Measurements from ENCODE around the gene RXRA.

Gene RXRA

DNA sequence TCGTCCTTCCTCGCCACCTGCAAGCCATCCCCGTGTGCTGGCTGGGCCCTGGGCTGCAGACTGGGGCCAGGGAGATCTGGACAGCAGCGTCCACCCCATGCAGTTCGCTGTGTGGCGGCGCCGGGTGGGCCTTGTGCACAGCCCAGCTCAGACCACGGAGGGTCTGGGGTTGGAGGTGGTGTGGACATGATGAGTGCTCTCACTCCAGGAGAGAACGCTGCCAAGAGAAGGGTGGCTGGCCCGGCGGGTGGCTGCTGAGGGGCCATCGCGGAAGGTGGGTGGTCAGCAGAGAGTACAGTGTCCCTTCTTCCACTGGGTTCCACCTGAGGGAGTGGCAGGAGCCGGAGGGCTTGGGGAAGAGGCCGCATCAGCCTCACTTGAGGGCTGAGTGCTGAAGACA lies 44.4 kb downstream of the RXRA start:
- DNase-seq = no peak

DNA sequence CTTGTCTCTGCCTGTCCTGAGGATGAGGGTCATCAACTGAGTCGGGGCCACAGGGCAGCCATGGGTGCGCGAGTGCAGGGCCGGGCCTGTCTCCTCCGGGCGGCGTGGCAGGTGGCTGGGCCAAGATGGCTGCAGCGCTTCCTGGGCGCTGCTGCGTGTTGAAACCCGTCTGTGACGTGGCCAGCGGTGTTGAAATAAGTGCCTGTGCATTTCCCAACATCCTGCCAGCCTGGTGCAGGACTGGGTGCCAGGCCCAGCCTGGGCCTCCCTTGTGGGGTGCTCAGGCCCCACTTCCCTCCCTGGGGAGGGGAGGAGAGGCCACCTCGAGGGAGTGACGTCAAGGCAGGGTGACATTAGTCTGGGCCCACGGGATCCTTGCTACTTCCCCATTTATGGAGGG lies 45.5 kb downstream of the RXRA start:
- DNase-seq = peak; percentile 48

DNA sequence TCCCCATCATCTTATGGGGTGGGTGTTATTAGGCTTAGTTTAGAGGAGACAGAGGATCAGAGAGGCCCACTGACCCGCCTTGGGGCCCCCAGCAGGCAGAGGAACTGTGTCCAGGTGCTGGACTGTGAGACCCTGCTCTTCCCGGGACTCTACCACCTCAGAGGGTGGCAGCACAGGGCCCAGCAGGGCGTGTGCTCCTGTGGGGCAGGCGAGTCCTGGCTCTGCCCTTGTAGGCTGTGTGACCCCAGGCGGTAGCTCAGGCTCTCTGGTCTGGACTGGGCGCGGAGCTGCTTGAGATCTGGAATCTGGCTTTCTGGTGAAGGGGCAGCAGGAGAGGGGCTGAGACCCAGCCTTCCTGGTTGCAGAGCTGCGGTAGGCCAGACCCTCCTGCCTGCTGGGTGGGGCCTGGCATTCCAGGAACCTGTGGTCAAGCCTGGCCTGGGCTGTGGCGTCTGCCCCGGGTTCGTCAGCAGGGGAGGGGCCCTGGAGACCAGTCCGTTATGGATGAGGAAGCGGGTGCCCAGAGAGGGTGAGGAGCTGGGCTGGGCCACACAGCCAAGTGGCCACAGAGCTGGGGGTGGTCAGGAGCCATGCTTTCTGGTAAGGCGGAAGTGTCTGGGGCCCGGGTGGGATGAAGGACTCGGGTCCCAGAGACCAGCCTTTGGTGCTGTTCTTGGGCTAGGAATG lies 46.5 kb downstream of the RXRA start:
- peak; percentile 89 for DNase-seq

DNA sequence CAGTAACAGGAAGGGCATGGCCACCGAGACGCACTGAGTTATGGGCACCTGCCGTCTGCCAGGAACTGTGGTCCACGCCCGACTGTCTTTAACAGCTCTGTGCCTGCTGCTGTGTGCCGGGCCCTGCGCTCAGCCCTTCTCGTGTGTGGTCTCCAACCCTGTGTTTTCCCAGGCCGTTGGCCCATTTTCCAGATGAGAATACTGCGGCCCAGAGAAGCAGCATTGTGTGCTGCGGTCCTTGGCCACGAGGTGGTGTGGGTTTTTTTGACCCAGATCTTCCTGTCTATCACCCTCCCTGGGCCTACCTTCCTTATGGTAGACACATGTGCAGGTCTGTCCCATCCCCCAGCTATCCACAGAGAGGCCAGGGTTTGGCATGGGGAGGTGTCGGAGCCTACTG lies 47.0 kb downstream of the RXRA start:
- DNase-seq = no peak

DNA sequence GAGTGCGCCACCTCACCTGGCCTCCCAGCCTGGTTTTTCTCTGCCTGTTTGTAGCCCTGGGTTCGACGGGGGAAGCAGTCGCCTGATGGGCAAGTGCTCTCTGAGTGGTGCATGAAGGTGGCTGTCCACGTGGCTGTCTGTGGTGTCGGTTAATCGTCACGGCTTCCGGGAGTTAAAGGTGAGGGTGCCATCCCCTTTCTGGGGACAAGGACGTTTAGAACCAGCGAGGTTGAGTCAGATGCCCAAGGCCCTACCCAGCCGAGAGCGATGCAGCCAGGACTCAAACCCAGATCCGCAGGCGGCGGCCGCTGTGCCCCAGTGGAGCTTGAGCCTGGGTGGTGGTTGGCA lies 47.7 kb downstream of the RXRA start:
- no peak for DNase-seq

DNA sequence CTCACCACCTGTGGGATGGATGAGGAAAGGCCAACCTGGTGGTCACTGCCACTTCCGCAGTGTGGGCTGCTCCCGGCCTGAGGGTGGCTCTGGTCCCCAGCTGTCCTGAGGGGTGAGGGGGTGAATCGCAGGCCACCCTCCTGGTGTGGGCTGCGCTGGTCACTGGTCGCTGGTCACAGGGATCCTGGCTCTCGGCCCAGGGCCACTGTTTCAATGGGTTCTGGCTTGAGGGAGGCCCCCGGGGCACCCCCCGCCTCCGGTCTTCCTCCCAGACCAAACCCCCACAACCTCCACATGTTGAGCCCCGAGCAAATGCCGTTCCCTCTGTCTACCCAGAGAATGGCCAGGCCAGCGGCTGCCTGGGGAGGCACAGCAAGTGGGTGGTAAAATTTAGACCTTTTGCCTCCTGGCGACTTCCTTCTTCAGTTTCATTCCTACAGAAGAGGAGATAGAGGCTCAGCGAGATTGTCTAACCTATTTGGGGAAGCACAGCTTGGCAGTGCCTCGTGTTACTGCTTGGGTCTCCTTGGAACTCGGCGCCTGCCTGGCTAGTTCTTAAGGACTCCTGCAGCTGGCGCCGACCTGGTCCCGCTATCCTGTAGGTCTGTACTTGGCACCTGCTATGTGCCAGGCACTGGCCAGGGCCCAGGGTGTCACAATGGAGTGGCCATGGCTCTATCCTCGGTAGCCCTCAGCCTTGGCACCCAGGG lies 48.2 kb downstream of the RXRA start:
- no peak for DNase-seq

DNA sequence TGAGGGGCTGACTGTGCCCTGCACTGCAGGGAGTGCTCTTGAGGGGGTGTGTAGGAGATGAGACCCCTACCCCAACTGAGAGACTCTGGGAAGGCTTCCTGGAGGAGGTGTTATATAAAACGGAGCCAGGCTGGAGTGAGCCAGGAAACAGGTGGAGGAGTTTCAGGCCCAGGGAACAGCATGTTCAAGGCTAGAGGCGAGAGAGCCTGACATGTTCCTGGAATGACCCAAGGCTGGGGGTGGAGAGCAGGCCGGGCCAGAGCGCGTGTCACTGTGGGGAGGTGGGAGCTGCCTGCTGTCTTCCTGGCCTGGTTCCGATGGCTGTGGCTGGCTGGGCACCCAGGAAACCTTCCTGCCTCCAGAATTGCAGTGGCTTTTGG lies 48.7 kb downstream of the RXRA start:
- DNase-seq = no peak

DNA sequence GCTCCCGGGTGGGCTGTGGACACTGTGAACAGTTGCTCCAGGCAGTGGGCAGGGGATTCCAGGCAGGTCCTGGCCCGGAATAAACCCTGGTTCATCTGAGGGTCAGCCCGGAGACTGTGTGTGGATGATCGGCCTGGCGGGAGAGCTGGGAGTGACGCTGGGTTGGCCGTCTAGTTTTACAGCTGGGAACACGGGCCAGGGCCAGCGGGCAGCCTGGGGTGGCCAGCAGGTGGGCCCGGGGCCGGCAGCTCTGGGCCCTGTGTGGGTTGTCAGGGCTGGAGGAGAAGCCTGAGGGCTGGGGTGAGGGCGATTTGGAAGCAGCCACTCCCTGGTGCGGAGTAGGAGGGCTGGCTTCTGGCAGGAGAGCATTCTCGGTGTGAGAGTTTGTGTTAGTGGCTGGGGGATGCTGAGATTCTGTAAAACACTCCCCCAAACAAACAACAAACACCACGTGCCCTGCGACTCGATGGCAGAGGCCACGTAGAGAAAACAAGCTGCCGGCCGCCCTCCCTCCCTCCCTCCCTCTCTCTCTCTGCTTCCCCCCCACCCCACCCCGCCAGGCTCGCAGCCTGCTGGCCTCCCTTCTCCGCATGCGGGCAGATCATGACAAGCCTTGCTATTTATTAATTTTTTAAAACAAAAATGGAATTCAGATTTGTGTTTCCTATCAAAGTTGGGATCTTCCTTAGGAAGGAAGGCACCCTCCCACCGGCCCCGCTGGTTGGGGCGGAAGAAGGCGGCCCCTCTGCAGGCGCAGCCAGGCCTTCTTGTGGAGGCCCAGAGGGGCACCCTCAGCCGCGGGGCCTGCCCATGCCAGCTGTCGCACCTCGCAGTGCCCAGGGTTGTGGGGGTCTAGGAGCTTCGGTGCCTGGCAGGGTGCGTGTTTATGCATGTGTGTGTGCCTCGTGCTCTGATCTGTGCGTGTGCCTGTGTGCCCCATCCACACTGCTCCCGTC lies 49.5 kb downstream of the RXRA start:
- no peak for DNase-seq

DNA sequence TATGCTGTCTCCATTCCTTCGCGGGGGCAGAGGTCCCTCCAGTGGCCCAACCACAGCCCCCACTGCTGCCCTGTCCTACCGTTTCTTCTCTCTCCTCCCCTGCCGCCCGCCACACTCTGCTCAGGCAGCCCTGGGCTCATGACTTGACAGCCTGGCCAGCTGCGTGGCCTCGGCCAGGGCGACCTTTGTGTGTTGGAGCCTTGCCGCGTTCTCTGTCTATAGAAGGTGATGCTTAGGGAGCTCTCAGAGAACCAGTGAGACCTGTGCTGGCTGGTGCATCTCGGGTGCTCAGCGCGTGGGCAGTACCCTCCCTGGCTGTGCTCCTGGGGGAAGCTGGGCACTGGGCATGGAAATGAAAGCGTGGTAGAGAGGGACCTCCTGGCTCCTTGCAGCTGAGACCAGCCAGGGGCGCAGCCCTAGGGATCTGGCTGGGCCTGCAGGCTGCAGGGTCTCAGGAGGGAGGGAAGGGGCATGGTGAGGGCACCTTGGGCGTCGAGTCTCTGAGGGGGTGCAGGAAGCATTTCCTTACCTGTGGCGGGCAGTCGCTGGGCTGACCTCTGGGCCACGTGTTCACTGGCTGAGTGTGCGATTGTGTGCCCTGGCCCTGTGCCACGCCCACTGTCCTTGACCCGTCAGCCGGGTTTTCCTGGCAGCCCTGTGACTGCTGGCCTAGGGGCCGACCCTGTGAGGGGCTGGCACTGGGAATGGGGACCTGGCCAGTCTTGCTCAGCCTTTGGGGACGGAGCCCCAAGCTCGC lies 50.3 kb downstream of the RXRA start:
- DNase-seq = no peak

DNA sequence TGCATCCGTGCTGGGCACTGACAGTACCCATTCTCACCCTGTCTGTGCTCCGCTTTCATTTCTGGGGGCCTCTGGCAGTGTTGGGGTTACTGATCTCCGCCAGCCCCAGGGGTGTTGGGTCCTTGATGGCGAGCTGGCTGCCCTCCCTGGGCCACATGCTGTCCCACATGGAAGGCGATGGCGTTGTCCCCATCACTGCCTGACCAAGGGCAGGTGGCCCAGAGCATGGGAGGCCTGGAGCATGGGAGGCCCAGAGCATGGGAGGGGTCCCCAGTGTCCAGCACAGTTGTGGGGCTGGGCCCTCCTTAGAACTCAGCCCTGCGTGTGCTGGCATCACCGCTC lies 50.9 kb downstream of the RXRA start:
- DNase-seq = no peak

DNA sequence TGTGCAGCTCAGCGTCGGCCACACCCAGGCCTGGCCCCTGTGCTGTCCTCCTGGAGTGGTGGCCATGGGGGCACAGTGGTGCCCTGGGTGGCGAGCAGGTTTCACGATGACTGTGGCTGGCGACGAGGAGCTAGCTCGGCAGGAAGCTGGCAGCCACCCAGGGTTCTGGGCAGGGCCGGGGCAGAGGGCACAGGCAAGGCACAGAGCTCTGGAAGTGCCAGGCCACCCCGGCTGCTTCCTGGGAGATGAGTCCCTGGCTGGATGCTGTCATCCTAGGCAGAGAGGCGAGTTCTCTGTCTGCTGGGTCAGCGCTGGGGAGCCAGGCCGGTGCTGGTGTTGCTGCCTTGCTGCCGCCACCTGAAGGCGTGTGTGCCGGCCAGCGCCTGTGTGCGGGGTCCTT lies 51.7 kb downstream of the RXRA start:
- no peak for DNase-seq

DNA sequence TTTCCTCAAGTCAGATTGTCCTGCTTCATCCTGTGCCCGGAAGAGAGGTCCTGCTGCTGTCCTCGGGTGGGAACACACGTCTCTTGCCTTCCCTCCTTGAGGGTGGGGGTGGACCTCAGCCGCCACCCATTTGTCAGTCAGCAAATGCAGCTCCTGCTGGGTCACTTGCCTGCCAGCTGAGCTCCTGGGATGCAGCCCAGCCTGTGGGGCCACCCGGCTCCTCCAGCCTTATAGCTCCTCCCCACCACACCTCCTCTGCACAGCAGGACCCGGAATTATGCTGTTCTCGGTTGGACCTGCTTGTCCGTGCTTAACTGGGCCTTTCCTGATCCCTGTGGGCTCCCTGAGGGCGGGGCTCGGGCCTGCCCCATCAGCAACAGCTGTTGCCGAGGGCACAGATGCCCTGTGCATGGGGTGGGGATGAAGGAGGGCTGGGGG lies 52.7 kb downstream of the RXRA start:
- DNase-seq = no peak

DNA sequence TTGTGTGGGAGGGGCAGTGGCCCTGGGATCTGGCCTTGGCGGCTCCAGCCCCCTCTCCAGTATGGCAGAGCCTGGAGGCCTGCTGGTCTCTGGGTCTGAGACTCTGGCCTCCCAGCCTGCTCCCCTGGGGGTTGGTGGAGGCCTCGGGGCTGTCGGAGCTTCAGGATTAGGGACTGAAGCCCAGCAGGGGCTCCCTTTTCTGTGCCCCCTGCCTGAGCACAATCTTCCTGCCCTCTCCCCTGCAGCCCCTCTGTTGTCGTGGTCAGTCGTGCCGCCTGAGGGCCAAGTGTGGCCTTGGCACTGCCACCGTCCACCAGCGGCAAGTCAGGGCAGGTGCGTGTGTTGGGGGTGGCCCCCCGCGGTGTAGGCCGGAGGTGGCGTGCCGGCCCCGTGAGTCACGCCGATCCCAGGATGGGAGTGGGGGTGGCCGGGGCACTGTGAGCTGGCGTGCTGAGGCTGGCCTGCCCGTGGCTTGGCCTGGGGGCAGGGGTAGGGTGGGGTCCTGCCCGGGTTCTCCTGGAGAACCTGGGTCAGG lies 53.6 kb downstream of the RXRA start:
- peak; percentile 72 for DNase-seq

DNA sequence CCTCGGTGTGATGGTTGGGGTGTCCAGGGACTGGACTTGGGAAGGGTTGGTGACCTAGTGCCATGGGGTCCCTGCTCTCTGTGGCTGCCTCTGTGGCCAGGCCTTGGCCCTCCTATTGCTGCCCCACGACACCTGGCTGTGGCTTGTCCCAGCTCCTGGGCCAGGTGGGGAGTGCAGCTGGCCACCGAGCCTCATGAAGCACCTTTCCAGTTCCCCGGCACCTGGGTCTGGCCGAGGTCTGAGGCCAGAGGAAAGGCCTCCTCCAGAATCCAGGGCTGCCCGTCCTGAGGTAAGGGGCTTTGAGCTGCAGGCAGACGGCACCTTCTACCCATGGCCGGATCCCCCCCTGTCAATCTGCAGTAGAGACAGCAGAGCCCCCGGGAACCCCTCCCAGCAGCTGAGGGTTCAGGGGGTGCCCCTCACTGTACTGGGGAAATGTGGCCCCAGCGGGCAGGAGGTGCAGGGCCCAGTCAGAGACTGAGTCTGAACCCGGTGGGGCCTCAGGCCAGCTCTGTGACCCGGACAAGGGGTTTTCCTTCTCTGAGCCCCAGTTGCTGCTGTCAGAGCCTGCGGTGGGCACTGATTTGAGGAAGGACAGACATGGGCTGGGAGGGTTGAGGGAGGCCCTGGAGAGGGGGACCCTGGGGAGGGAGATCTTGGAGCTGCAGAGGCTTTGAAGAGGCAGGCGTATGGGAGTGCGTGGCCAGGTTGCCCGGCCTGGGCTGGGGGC lies 54.5 kb downstream of the RXRA start:
- DNase-seq = no peak

DNA sequence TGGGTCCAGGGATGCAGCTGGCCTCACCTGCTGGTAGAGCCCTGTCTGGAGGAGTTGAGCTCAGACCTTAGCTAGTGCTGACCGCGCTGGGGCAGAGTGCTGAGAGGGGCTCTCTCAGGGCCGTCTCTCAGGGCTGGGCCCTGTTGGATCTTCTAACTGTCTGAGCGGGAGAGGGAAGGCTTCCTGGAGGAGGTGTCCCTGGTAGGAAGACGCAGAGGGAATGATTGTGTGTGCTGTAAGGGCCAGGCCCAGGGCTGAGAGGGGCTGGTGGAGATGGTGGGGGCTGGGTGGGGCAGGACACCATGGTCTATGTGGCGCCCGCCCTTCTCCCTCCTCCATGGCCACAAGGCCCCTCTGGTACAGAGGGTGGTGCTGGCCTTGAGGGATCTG lies 55.0 kb downstream of the RXRA start:
- no peak for DNase-seq

DNA sequence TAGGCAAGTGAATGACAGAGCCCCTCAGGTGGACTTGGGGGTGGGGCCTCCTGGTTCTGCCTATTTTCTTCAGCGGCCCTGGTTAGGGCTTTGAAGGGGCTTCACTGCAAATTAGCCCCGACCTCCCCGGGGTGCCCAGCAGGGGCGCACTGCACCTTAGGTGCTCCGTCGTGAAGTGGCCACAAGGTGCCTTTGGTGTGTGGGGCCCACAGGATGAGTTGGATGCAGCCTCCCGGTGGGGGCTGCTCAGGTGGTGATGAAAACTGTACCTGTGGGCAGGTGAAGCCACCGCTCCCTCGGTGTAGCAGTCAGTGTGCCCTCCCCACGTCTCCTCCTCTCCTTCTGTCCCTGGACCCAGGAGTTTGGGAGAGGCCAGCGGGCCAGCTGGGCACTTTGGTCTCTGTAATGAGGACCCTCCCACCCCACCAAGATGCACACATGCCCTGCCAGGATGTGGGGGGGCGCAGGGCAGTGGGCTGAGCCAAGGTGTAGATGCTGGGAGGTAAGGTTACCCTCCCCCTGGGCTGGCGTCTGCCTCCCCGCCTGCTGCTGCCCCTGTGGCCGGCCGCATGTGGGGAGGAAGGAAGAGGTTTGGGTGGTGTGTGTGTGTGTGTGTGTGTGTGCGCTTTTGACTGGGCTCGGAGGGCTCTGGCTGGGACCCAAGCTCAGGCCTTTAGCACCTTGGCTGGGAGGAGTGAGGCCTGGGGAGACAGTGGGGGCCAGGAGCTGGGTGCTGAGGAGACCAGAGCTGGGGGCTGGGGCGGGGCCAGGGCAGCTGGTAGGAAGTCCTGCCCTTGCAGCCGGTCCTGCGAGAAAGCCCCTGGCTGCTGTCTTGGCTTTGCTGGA lies 55.6 kb downstream of the RXRA start:
- DNase-seq = peak; percentile 57

DNA sequence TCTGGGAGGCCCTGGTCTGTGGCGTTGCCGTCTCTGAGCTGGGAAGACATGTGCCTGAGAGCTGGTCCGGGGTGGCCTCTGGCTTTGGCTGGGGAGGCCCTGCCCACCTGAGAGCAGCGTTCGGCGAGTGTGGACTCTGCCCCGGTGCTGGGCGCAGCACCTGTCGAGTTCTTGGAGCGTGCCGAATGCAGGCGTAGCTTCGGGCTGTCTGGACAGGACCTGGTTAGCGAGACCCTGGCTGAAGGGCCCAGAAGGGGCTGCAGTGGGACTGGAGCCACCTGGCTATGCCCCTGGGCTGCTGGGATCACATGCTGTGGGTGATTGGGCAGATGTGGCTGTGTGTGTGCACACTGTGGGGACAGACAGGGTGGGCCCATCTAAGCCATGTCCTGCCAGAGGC lies 56.5 kb downstream of the RXRA start:
- no peak for DNase-seq

DNA sequence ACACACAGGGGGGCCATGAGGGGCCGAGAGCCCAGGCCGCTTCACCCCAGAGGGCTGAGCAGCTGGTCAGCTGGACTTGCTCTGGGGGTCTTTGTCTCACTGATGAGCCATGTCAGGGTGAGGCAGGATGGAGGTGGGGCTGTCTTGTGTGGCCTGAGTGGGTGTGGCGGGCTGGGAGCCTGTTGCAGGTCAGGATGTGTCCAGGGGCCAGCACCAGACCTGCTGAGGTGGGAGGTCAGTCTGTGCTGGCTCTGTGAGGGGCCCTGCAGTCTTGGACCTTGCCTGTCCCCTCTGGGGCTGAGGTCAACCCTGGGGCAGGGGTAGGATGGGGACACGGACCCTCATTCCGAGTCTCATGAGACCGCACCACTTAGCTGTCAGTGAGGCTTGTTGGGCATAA lies 56.9 kb downstream of the RXRA start:
- no peak for DNase-seq

DNA sequence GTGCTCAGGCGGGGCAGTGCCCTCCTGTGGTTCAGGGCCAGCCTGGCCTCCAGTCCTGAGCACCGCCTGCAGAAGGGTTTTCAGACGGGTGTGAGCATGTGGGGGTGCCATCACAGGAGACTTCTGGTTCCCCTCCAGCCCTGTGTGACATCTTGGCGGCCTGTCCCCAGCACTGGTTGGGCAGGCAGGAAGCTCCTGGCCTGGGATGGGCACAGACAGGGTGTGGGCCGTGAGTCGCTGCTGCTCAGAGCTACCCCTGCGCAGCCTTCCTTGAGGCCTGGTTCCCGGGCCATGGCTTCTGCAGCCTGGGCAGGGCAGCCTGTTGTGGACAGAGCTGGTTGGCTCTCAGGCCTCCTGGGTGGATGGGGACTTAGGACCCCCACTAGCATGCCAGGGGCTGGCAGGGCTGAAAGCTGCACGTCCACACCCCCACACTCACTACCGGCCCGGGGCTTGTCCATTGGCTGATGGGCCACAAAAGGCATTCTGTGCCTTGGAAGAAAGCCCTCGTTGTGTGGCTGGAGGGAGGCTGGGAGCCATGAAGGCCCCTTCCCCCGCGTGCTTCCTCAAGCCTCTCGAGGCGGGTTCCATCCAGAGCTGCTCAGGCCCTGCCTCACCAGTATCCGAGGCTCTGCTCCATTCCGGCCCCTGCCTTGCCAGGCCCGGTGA lies 58.7 kb downstream of the RXRA start:
- DNase-seq = no peak

DNA sequence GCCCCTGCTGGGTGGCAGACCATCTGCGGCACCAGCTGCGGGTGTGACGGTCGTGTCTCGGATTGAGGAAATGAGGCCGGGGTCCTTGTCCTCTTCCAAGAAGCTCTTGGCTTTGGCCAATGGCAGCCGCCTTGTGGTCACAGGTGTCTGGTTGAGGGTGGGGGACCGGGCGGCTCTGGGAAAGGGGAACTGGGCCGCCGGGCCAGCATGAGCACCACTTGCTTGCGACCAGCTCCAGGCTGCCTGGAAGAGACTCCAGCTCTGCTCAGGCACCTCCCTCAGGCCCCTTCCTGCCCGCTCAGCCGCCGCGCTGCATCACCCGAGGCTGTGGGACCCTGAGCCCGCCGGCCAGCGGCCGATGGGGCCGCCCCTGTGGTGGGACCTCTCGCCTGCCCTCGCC lies 59.7 kb downstream of the RXRA start:
- no peak for DNase-seq
